ENCODE data around the gene INSR.

The INSR gene

GRCh38 chr19:7255119-7255518 lies 39.1 kb downstream of the INSR start:
- no peak for DNase-seq (ENCODE audit: low read depth)
- H3K4me3 ChIP-seq (ENCODE audit: low read depth, low read length) = no peak overlapping the region
- TF ChIP-seq CTCF (IDR thresholded peaks at IDR 0.05; ENCODE audit: control insufficient read depth, extremely low read depth, insufficient read depth) = no peak

GRCh38 chr19:7254590-7254989 lies 39.6 kb downstream of the INSR start:
- H3K4me3 ChIP-seq (ENCODE audit: low read depth, low read length) = no peak overlapping the region
- no peak for TF ChIP-seq CTCF (IDR thresholded peaks at IDR 0.05; ENCODE audit: control insufficient read depth, extremely low read depth, insufficient read depth)
- no peak for DNase-seq (ENCODE audit: low read depth)

- TF ChIP-seq CTCF (IDR thresholded peaks at IDR 0.05; ENCODE audit: control insufficient read depth, extremely low read depth, insufficient read depth) = no peak
- no peak for DNase-seq (ENCODE audit: low read depth)
- H3K4me3 ChIP-seq (ENCODE audit: low read depth, low read length) = no peak overlapping the region
Measured at GRCh38 chr19:7252364-7252763, 41.9 kb downstream of the INSR start.

GRCh38 chr19:7251494-7251893 lies 42.7 kb downstream of the INSR start:
- no peak for TF ChIP-seq CTCF (IDR thresholded peaks at IDR 0.05; ENCODE audit: control insufficient read depth, extremely low read depth, insufficient read depth)
- no peak for DNase-seq (ENCODE audit: low read depth)

GRCh38 chr19:7250951-7251350 lies 43.3 kb downstream of the INSR start:
- DNase-seq (ENCODE audit: low read depth) = no peak
- no peak overlapping the region for H3K4me3 ChIP-seq (ENCODE audit: low read depth, low read length)
- TF ChIP-seq CTCF (IDR thresholded peaks at IDR 0.05; ENCODE audit: control insufficient read depth, extremely low read depth, insufficient read depth) = no peak

More at GRCh38 chr19:7251494-7251893, 42.7 kb downstream of the INSR start:
- H3K4me3 ChIP-seq (ENCODE audit: low read depth, low read length) = no peak overlapping the region

GRCh38 chr19:7250057-7250596 lies 44.1 kb downstream of the INSR start:
- TF ChIP-seq CTCF (IDR thresholded peaks at IDR 0.05; ENCODE audit: control insufficient read depth, extremely low read depth, insufficient read depth) = no peak
- no peak overlapping the region for H3K4me3 ChIP-seq (ENCODE audit: low read depth, low read length)
- no peak for DNase-seq (ENCODE audit: low read depth)

GRCh38 chr19:7247155-7247554 lies 47.1 kb downstream of the INSR start:
- no peak for DNase-seq (ENCODE audit: low read depth)
- no peak overlapping the region for H3K4me3 ChIP-seq (ENCODE audit: low read depth, low read length)
- TF ChIP-seq CTCF (IDR thresholded peaks at IDR 0.05; ENCODE audit: control insufficient read depth, extremely low read depth, insufficient read depth) = no peak
